ENCODE results near the gene FAM180B.
A peak's percentile ranks its signal among the peaks of the same experiment; 100 is the strongest.
"Not testable (repeated sequence)": the region's sequence is repeated elsewhere in the genome, so short reads cannot be mapped to it uniquely, and the experiment has no call there.

FAM180B gene, protein sequence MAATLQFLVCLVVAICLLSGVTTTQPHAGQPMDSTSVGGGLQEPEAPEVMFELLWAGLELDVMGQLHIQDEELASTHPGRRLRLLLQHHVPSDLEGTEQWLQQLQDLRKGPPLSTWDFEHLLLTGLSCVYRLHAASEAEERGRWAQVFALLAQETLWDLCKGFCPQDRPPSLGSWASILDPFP
- total RNA-seq, result 0.04 to 0.06 reads per million in 2 experiments

DNA sequence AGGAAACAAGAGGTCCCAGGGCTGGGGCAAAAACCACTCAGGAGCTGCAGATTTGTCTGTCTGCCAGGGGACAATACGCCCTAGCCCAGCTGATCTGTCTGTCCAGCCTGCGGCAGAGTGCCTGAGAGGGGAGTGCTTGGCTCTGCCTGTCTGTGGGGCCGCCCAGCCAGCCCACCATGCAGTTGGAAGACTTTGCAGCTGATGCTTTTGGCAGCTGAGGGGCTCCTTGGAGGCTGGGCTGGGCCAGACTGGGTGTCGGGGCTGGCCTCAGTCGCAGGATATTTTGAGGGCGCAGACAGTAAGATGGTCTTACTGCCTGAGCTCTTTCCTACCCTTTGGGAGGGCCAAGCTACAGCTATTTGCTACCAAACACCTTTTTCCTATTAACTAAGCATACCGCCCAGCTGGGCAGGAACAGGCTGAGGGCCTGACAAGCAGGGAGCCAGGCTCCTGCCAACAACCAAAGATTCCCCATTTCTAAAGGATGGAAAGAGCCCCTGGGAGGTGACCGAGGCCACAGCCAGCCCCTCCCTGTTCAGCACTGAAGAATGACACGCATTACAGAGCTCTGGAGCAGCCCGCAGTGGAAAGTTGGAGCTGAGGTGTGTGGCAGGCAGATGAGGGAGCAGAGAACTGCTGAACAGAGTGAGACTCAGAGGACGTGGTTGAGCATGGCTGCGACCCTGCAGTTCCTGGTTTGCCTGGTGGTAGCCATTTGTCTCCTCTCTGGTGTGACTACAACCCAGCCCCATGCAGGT, at the start of gene FAM180B:
TSS of gene FAM180B (plus strand) at position 581 of the 758 bp plus-strand sequence. CDS start at position 672, 91 bp downstream.
- no peak for DNase-seq (ENCODE audit: low read depth)

DNA sequence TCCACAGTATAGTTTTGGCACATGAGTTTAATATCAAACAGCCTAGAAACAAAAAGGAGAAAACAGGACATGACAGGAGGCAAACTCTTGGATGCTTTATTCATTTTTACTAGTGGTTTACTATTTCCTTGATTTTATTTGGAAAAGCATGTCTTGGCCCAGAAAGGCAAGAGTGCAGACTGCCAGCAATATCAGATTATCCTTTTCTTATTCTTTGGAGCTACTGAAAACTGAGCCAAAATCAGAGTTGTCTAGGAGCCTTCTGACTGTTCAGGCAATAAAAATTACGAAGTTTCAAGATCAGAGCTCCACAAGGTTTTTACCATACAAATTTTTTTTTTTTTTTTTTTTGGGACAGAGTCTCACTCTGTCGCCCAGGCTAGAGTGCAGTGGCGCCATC, 49.6 kb upstream of the FAM180B start:
- no peak for DNase-seq (ENCODE audit: low read depth)

DNA sequence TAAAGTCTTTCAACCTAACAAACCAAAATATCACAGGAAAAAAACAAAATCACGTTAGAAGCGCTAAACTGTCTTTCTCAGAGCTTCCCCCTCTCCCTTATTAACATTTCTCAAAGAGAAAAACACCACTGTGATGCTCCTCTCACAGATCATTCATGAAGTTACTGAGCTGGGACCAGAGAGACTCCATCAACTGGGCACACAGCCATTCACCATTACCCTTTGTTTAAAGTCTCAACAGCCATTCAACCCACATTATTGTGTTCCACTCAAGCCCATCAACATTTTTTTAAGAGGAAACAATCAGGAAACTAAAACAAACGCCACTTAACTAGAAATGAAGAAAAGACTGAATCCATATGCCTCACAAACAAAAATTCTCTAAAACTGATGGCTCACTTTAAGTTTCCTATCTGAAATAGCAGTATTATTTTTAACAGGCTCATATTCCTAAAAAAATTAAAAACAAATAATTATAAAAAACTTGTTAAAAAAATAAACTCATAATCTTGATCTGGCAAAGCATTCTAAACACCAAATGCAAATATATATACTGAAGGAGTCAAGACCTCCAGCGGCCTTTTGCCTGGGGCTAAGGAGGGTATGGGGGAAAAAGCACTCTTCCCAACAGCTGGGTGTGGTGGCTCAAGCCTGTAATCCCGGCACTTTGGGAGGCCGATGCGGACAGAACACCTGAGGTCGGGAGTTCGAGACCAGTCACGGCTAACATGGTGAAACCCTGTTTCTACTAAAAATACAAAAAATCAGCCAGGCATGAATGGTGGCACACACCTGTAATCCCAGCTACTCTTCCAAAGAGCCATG, 47.5 kb upstream of the FAM180B start:
- no peak for DNase-seq (ENCODE audit: low read depth)

DNA sequence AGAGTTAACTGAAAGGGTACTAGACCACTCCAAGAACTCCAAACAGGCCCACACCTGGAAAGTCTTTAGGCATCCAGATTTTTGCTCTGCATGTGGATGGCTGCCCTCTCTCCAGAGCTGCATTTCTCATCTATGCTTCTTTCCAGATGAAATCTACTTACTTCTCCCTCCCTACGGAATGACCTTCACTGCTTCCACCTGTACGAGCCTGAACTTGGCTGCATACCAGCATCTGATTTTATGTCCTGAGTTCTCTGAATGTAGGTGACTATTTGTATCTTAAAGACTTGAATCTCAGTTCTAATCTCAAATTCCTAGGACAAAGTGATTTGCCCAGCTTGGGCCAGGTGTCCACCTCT, 46.8 kb upstream of the FAM180B start:
- DNase-seq (ENCODE audit: low read depth), result no peak

DNA sequence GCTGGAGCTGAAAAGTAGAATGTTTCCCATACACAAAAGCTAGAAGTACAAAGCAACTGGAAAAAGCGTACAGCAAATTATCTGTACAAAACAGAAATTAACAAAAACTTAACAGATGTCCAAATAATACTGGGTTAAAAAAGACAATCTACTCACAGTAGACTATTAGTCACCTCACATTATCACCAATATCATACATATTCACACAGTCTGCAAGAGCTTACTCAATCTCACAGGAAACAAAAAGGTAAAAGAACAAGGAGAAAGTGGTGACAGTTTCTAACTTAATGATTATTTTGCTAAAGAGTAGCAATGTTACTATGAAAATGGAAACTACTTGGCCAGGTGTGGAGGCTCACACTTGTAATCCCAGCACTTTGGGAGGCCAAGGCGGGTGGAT, 45.4 kb upstream of the FAM180B start:
- DNase-seq (ENCODE audit: low read depth), result no peak

DNA sequence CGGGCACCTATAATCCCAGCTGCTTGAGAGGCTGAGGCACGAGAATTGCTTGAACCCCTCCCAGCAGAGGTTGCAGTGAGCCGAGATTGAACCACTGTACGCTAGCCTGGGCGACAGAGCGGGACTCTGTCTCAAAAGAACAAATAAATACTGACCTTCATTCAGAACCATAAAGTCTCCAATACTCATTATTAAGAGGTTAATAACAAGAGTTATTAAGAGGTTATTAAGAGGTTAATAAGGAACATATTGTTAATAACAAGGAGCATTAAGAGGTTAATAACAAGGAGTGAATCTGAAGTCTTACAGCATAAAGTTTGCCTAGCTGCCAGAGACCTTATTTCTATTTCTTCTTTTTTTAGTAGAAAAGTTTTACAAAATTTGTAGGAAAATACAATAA, 41.2 kb upstream of the FAM180B start:
- DNase-seq (ENCODE audit: low read depth), result no peak

DNA sequence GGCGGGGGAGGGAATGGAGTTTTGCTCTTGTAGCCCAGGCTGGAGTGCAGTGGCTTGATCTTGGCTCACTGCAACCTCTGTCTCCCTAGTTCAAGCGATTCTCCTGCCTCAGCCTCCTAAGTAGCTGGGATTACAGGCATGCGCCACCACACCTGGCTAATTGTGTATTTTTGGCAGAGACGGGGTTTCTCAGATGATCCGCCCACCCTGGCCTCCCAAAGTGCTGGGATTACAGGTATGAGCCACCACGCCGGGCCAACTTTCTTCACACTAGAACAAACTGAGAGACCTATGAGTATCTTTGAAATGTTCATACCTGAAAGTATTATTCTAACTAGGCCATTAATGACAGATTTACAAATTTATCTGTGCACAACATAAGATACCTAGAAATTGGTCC, 40.2 kb upstream of the FAM180B start:
- not testable (repeated sequence) for DNase-seq (ENCODE audit: low read depth)

DNA sequence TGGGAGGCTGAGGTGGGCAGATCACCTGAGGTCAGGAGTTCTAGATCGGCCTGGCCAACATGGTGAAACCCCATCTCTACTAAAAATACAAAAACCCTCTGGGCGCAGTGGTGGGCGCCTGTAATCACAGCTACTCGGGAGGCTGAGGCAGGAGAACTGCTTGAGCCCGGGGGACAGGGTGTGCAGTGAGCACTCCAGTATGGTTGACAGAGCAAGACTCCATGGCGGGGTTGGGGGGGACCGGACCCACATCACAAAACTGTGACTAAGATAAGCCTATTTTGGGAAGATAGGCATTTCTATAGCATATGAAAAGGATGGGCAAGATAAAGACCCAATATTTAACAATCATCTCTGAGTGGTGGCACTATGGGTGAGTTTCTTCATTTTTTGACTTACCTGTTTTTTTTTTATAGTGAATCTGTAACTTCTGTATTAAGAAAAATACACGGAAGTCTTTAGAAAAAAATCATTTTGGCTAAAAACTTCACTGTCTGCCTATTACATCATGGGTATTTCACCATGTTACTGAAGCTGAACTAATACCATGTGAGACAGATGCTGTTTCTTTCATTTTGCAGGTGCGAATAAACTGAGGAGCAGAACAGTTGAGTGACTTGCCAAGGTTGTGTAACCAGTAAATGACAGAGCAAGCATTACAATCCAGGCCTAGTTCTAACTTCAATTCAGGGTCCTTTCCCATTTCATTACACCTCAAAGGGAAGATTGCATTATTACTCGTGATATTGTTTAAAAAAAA, 36.0 kb upstream of the FAM180B start:
- DNase-seq (ENCODE audit: low read depth), result no peak

DNA sequence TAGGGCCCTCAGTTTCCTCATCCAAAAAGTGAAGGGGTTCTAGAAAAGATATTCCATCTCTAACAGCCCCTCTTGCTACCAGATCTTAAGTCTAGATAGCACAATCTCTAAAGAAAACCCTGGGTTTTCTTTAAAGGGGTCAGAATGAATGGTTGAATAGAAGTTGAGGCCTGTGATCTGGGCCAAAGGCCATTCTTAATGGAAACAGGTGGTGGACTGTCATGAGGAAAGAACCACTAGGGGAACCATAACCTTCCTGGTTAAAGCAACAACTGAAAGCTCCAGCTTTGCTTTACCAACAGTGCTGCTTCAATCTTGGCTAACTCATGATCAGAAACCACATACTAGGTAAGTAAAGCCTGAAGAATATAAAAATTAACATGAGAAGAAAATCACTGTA, 35.4 kb upstream of the FAM180B start:
- no peak for DNase-seq (ENCODE audit: low read depth)

DNA sequence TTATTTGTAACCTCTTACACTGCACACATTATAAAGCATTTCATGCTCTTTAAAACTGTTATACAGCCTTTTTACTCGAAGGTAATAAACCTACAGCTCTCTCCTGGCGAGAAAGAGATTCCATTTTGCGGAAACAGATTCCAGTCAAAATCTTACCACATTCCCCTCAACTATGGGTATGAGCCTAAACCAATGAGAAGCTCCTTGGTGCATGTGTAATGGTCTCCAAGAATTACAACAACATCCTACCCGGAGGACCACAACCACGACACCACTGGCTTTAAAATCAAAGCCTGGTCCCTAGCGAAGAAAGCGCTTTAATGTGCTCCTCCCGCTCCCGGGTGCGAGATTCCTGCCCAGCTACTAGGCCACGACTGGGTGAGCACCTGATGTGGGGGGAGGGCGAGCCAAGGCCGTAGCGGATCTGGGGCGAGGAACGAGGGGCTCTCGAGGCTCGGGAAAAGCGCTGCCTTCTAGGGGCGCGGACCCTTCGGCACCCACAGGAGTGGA, 34.4 kb upstream of the FAM180B start:
- DNase-seq (ENCODE audit: low read depth), result no peak

DNA sequence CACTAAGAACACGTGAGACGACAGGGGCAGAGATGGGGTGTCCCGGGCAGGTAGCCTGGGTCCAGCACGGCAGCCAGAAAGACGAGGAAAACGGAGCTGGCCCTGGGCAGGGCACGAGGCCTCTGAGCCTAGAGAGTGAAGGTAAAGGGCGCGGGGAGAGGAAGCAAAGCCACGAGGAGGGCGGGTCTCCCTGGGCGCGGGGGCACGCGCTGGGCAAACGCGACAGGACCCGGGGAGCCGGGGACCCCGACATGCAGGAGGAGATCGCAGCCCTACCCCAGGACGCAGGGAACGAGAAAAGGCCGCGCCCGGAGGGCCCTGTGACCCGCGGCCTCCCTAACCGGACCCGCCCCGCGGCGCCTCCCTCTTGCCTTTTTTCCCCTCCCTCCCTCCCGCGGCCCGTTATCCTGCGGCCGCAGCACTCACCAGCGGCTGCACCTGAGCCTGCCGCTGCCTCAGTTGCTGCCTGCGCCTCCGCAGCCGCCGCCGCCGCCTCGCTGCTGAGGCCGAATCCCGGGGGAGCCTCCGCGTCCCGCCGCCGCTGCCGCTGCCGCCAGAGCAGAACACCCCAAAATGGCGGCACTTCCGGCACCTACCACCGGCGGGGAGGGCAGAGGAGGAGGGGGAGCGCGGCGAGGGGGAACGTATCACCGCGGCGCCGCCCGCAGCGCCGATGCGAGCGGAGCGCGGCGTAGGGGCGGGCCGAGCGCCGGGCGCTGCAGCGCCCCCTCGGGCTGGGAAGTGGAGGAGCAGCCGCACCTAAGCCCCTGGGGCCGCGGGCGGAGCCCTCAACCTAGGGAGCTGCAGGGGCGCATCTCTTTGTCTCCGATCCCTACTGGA, 33.7 kb upstream of the FAM180B start, which contains the start of gene CELF1:
TSS of gene CELF1 (minus strand) at position 567 of the 840 bp plus-strand sequence. CDS start 53,609 bp downstream, outside the sequence.
- peak; percentile 90 for DNase-seq (ENCODE audit: low read depth)

DNA sequence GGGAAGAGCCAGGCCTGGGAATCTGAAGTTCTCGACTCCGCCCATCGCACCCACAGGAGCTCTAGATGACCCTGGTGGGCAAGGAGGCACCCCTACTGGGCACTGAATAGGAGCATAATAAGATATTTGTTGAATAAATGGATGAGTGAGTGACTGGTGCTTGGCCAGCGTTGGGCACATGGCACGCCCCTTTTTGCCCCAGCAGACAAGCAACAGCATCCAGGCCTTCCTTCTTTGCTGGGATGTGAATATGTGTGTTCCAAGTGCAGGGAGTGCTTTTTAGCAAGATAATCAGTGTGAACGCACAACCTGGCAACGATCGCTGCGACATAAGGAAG, 33.1 kb upstream of the FAM180B start:
- no peak for DNase-seq (ENCODE audit: low read depth)

DNA sequence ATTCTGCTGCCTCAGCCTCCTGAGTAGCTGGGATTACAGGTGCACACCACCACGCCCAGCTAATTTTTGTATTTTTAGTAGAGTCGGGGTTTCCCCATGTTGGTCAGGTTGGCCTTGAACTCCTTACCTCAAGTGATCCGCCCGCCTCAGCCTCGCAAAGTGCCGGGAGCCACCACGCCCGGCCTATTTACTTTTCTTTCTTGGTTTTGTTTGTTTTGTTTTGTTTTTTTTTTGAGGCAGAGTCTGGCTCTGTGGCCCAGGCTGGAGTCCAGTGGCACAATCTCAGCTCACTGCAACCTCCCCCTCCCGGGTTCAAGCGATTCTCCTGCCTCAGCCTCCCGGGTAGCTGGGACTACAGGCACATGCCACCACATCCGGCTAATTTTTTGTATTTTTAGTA, 29.5 kb upstream of the FAM180B start:
- not testable (repeated sequence) for DNase-seq (ENCODE audit: low read depth)

DNA sequence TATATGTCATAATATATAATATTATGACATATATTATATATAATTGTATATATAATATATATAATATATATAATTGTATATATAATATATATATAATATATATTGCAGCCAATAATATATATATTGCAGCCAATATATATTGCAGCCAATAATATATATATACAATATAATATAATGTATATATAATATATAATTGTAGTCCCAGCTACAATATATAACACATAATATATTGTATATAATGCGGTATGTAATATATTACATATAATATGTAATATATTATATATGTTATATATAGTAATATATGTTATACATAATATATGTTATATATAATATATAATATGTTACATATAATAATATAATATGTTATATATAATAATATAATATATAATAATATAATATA, 27.8 kb upstream of the FAM180B start:
- DNase-seq (ENCODE audit: low read depth), result no peak

DNA sequence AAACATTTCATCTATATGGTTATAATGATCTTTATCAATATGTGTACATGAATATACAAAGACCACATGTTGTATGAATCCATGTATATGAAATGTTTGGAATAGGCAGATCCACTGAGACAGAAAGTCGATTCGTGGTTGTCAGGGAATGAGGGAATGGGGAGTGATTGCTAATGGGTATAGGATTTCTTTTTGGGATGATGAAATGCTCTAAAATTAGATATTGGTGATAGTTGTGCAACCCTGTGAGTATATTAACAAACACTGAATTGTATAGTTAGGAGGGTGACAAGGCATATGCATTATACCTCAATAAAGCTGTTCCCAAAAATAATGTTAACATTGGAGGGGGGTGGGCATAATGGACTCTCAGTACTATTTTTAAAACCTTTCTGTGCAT, 26.1 kb upstream of the FAM180B start:
- DNase-seq (ENCODE audit: low read depth), result no peak

DNA sequence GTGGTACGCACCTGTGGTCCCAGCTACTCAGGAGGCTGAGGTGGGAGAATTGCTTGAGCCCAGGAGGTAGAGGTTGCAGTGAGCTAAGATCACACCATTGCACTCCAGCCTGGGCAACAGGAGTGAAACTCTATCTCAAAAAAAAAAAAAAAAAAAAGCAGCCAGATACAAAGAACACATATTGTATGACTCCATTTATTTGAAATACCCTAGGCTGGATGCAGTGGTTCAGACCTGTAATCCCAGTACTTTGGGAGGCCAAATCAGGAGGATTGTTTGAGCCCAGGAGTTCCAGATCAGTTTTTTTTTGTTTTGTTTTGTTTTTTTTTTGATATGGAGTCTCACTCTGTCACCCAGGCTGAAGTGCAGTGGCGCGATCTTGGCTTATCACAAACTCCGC, 24.1 kb upstream of the FAM180B start:
- DNase-seq (ENCODE audit: low read depth), result not testable (repeated sequence)

DNA sequence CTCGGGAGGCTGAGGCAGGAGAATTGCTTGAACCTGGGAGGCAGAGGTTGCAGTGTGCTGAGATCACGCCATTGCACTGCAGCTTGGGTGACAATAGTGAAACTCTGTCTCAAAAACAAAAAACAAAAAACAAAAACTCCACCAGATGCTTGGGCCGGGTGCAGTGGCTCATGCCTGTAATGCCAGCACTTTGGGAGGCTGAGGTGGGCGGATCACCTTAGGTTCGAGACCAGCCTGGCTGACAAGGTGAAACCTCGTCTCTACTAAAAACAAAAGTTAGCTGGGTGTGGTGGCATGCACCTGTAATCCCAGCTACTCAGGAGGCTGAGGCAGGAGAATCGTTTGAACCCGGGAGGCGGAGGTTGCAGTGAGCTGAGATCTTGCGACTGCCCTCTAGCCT, 22.1 kb upstream of the FAM180B start:
- DNase-seq (ENCODE audit: low read depth), result not testable (repeated sequence)

DNA sequence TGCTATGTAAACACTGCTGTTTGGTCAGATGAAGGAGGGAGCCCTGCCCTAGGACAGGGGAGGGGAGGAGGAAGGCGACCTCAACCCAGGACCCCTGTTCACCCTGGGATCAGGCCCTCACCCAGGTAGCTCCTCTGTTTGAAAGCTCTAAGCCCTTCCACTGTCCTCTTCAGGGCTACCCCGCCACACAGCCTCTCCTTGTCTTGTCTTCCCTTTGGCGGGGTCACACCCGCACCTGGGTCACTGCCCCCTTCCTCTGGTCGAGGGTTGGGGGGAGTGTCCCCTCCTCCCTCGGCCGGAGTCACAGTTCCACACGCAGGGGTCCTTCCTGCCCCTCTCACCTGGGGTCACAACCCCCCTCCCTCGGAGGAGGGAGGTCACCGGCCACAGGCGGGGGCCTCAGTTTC, 21.5 kb upstream of the FAM180B start:
- no peak for DNase-seq (ENCODE audit: low read depth)

DNA sequence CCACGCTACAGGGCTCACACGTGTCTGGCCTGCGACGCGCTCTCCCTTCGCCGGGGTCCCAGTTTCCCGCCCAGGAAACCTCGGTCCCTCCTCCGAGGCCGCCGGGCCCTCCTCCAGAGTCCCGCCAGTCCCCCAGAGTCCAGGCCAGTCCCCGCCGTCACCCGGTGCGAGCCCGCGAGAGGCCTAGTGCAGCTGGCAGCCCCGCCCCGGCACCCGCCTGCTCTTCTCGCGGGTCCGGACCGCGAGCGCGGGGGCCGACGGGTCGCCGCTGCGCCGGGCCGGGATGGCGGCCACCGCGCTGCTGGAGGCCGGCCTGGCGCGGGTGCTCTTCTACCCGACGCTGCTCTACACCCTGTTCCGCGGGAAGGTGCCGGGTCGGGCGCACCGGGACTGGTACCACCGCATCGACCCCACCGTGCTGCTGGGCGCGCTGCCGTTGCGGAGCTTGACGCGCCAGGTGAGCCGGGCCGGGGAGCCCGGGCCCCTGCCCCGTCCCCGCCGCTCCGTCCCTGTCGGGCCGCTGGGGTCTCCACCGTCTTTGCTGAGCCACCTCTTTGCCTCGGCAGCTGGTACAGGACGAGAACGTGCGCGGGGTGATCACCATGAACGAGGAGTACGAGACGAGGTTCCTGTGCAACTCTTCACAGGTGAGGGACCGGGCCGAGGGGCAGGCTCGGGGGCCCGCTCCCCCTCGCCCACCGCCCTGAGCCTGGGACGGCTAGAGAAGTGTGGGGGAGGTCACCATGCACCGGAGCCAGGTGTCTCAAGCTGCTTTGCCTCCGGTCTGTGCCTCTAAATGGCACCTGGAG, 20.9 kb upstream of the FAM180B start, which contains the start of gene PTPMT1:
TSS of gene PTPMT1 (plus strand) at position 260 of the 809 bp plus-strand sequence. CDS start at position 284, 24 bp downstream.
- DNase-seq (ENCODE audit: low read depth), result peak; percentile 26

DNA sequence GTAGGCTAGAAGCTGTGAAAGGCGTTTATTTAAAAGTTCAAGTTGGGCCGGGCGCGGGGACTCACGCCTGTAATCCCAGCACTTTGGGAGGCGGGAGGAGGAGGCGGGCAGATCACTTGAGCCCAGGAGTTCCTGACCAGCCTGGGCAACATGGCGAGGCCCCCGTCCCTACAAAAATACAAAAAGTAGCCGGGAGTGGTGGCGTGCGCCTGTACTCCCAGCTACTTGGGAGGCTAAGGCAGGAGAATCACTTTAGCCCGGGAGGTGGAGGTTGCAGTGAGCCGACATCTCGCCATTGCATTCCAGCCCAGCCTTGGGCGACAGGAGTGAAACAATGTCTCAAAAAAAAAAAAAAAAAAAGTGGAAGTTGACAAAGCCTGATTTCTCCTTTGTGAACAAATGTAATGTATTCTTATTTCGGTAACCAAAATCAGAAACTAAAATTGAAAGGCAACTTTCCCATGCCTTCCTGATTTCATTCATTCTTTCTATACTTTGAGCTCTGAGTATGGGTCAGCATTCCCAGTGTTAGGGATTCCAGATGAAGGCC, 20.3 kb upstream of the FAM180B start:
- DNase-seq (ENCODE audit: low read depth), result no peak
